ENCODE results near the gene EYA4. TPM values are rescaled to one million over a fixed set of nuclear protein-coding genes. Genes with fewer than 3 reads are reported as not detected.

EYA4 gene
- total and polyA plus RNA-seq, 2 donors (not counting 3 experiments of a cell fraction or from before 2014, with no cell fraction given) = not detected

DNA sequence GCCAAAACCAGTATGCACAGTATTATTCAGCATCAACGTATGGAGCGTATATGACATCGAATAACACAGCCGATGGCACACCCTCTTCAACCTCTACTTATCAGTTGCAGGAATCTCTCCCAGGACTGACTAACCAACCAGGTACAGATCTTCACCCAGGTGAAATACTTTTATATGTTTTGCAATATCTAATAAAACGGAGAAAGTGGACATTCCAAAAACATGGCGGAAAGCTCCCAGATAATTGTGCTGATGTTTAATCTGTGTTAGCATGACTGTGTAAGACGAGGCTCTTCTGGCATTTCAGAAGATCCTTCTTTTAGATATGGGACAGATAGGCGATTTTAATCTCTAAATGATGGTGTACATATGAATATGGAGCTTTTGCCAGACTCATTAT lies 227.4 kb downstream of the EYA4 start:
- CTCF ChIA-PET = no interaction called here
- H3K4me3 ChIP-seq (replicated peaks in 1 of 3; ENCODE audit: insufficient read depth in 1 of 3, low read depth in 1 of 3, low read length in 3 of 3) = no peak overlapping the region
- no peak overlapping the region for H3K27ac ChIP-seq (ENCODE audit: insufficient read depth, low read depth, low read length)
- BruUV-seq (replicated peaks) = no TSS peak
- no peaks in the 10 kb centered on the region for H3K9me1 ChIP-seq (replicated peaks; ENCODE audit: control insufficient read depth, extremely low read depth, insufficient read depth, low read length)
- no peak overlapping the region for H3K4me2 ChIP-seq (ENCODE audit: insufficient read depth, low read length)
- H4K20me1 ChIP-seq (replicated peaks; ENCODE audit: control insufficient read depth, extremely low read depth, insufficient read depth, low read length) = no peaks in the 10 kb centered on the region
- H3K9ac ChIP-seq (replicated peaks; ENCODE audit: extremely low read depth, insufficient read depth, low read length) = no peak overlapping the region
- TF ChIP-seq EZH2 (IDR thresholded peaks at IDR 0.05; ENCODE audit: borderline replicate concordance, low read depth, low read length, severe bottlenecking) = no peak
- TF ChIP-seq POLR2A (IDR thresholded peaks at IDR 0.05; ENCODE audit: low read depth, low read length) = no peak
- TF ChIP-seq FOS (IDR thresholded peaks at IDR 0.05; ENCODE audit: borderline replicate concordance, insufficient read depth, low read length) = no peak
- FAIRE-seq = no peak
- intact Hi-C loops (cut with micrococcal nuclease) = no loop called here
- no peaks in the 10 kb centered on the region for H3K9me3 ChIP-seq (replicated peaks; ENCODE audit: control insufficient read depth, insufficient read depth, low read length)
- H3K4me1 ChIP-seq (ENCODE audit: control insufficient read depth, extremely low read depth, insufficient read depth, low read length) = no peaks in the 10 kb centered on the region
- POLR2A ChIA-PET = no interaction called here
- no peaks in the 10 kb centered on the region for H3K36me3 ChIP-seq (ENCODE audit: control insufficient read depth in 2 of 2, extremely low read depth in 1 of 2, insufficient read depth in 2 of 2, low read length in 2 of 2)
- dilution Hi-C loops (cut with MboI; ENCODE audit: extremely low pct_ligation_motif_present, low sequenced_read_pairs) = no loop called here
- H3K27me3 ChIP-seq (ENCODE audit: control insufficient read depth in 2 of 2, insufficient read depth in 2 of 2, low read length in 2 of 2) = no peaks in the 10 kb centered on the region
- no peak for DNase-seq (ENCODE audit: low read depth, low spot score)
- no peaks in the 10 kb centered on the region for H3K79me2 ChIP-seq (ENCODE audit: control insufficient read depth, insufficient read depth, low read length)
- no peak overlapping the region for H2AFZ ChIP-seq (ENCODE audit: low read depth, low read length)

- no peak overlapping the region for H2AFZ ChIP-seq (ENCODE audit: low read depth, low read length)
- no peak overlapping the region for H3K27ac ChIP-seq (ENCODE audit: insufficient read depth, low read depth, low read length)
- H3K4me2 ChIP-seq (ENCODE audit: insufficient read depth, low read length) = no peak overlapping the region
- H3K9me1 ChIP-seq (replicated peaks; ENCODE audit: control insufficient read depth, extremely low read depth, insufficient read depth, low read length) = no peaks in the 10 kb centered on the region
- no peak for DNase-seq (ENCODE audit: low read depth, low spot score)
- no peak for TF ChIP-seq FOS (IDR thresholded peaks at IDR 0.05; ENCODE audit: borderline replicate concordance, insufficient read depth, low read length)
- no peak for TF ChIP-seq POLR2A (IDR thresholded peaks at IDR 0.05; ENCODE audit: low read depth, low read length)
- TF ChIP-seq CTCF (IDR thresholded peaks at IDR 0.05; ENCODE audit: extremely low read depth in 1 of 2, insufficient read depth in 1 of 2, low read depth in 1 of 2, low read length in 2 of 2) = no peak
- TF ChIP-seq JUN (IDR thresholded peaks at IDR 0.05; ENCODE audit: borderline replicate concordance, insufficient read depth, insufficient read length, low read depth) = no peak
- TF ChIP-seq GATA2 (IDR thresholded peaks at IDR 0.05; ENCODE audit: insufficient read depth, insufficient read length, low read depth, low read length) = no peak
- no peak for TF ChIP-seq EZH2 (IDR thresholded peaks at IDR 0.05; ENCODE audit: borderline replicate concordance, low read depth, low read length, severe bottlenecking)
- TF ChIP-seq POLR2AphosphoS5 (IDR thresholded peaks at IDR 0.05; ENCODE audit: insufficient read depth, low read depth, low read length) = no peak
- no peak for TF ChIP-seq MYC (IDR thresholded peaks at IDR 0.05; ENCODE audit: low read depth, low read length)
- no peak for TF ChIP-seq MAX (IDR thresholded peaks at IDR 0.05; ENCODE audit: insufficient read depth, insufficient read length)
- H3K4me3 ChIP-seq (replicated peaks in 1 of 3; ENCODE audit: insufficient read depth in 1 of 3, low read depth in 1 of 3, low read length in 3 of 3) = no peak overlapping the region
- no peaks in the 10 kb centered on the region for H3K36me3 ChIP-seq (ENCODE audit: control insufficient read depth in 2 of 2, extremely low read depth in 1 of 2, insufficient read depth in 2 of 2, low read length in 2 of 2)
- ChIA-PET CTCF (no interaction called here), POLR2A (no interaction called here)
- intact Hi-C loops (cut with micrococcal nuclease) (no loop called here), dilution Hi-C loops (cut with MboI; ENCODE audit: extremely low pct_ligation_motif_present, low sequenced_read_pairs) (no loop called here)
- no peaks in the 10 kb centered on the region for H4K20me1 ChIP-seq (replicated peaks; ENCODE audit: control insufficient read depth, extremely low read depth, insufficient read depth, low read length)
- no peaks in the 10 kb centered on the region for H3K27me3 ChIP-seq (ENCODE audit: control insufficient read depth in 2 of 2, insufficient read depth in 2 of 2, low read length in 2 of 2)
- no peak for FAIRE-seq
- no peaks in the 10 kb centered on the region for H3K4me1 ChIP-seq (ENCODE audit: control insufficient read depth, extremely low read depth, insufficient read depth, low read length)
- no peaks in the 10 kb centered on the region for H3K79me2 ChIP-seq (ENCODE audit: control insufficient read depth, insufficient read depth, low read length)
- H3K9ac ChIP-seq (replicated peaks; ENCODE audit: extremely low read depth, insufficient read depth, low read length) = no peak overlapping the region
- no peaks in the 10 kb centered on the region for H3K9me3 ChIP-seq (replicated peaks; ENCODE audit: control insufficient read depth, insufficient read depth, low read length)
- BruUV-seq (replicated peaks) = no TSS peak
Measured at GRCh38 chr6:133474516-133474915, 233.4 kb downstream of the EYA4 start.
